ENCODE results near the gene CDK19.

DNA sequence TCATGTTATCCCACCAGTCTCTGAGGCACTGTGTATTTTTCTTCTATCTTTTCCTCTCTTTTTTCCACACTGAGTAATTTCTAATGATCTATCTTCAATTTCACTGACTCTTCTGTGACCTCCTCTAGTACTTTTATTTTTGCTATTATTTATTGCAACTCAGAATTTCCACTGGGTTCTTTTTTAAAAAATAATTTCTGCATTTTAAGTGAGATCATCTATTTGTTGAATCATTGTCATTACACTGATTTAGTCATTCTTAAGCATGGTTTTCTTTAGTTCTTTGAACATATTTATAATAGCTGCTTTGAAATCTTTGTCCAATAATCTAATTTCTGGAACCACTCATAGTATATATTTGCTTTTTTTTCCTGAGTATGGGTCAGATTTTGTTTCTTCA lies 242.1 kb downstream of the CDK19 start:
- no peak for TF ChIP-seq BACH2 (CRISPR knock-in tag; IDR thresholded peaks at IDR 0.05; ENCODE audit: borderline replicate concordance)
- no peak for TF ChIP-seq ZFP3 (CRISPR knock-in tag; IDR thresholded peaks at IDR 0.05)
- no peak for TF ChIP-seq ISL1 (CRISPR knock-in tag; IDR thresholded peaks at IDR 0.05)
- TF ChIP-seq, protein P1, sequence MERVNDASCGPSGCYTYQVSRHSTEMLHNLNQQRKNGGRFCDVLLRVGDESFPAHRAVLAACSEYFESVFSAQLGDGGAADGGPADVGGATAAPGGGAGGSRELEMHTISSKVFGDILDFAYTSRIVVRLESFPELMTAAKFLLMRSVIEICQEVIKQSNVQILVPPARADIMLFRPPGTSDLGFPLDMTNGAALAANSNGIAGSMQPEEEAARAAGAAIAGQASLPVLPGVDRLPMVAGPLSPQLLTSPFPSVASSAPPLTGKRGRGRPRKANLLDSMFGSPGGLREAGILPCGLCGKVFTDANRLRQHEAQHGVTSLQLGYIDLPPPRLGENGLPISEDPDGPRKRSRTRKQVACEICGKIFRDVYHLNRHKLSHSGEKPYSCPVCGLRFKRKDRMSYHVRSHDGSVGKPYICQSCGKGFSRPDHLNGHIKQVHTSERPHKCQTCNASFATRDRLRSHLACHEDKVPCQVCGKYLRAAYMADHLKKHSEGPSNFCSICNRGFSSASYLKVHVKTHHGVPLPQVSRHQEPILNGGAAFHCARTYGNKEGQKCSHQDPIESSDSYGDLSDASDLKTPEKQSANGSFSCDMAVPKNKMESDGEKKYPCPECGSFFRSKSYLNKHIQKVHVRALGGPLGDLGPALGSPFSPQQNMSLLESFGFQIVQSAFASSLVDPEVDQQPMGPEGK (CRISPR knock-in tag; IDR thresholded peaks at IDR 0.05; ENCODE audit: borderline replicate concordance): no peak
- no peak for TF ChIP-seq CSDC2 (CRISPR knock-in tag; IDR thresholded peaks at IDR 0.05)
